Panc1 (cell line): ENCODE measurements around the gene CFAP52.

Experiments used
- POLR2AphosphoS5 ChIP-seq: IDR thresholded peaks from 2 replicates; pipeline ENCODE4 v1.6.1; 2012; ENCODE audit warnings: mild to moderate bottlenecking, low read depth, low read length, moderate library complexity
- SIN3A ChIP-seq: IDR thresholded peaks from 2 replicates; pipeline ENCODE4 v1.6.1; 2012; ENCODE audit warnings: low read depth, mild to moderate bottlenecking, low read length, moderate library complexity, borderline replicate concordance; ENCODE audit not compliant: insufficient read depth
- TF ChIP-seq, protein P1 (sequence below): fragments of 450-650 bp; IDR thresholded peaks from 2 replicates; pipeline ENCODE4 v1.5.1; 2017; ENCODE audit warnings: mild to moderate bottlenecking
- TF ChIP-seq, protein P2 (sequence below), 2 experiments: IDR thresholded peaks; 2 replicates each; pipeline ENCODE4 v1.6.1; 2011 to 2012; ENCODE audit warnings: low read depth in 2 of 2, control low read depth in 1 of 2, low read length in 1 of 2, mild to moderate bottlenecking in 1 of 2, moderate library complexity in 1 of 2; ENCODE audit not compliant: insufficient read depth in 1 of 2

DNA sequence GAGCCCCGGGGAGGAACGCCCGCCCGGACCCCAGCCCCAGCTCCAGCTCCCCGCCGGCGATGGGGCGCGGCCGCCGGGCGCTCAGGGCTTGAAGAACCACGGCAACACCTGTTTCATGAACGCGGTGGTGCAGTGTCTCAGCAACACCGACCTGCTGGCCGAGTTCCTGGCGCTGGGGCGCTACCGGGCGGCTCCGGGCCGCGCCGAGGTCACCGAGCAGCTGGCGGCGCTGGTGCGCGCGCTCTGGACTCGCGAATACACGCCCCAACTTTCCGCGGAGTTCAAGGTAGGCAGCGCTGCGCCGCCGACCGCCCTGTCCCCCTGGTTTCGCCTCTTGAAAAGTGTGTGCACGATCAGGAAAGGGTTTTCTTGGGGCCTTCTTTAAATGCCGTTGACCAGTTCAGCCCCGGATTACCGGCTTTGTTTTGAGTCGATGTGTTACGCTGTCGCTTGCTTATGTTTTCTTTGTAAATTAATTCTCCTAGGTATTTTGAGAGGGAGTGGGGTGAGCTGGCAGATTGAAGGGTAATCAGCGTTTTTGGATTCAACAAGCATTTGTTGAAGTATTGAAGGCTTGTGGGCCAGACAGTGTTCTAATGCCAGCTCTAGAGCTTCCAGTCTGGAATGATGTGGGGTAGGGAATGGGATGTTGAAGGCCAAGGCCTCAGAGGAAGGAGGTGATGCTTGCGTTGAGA is 69.6 kb downstream of the CFAP52 start:
- TF ChIP-seq, protein P1, sequence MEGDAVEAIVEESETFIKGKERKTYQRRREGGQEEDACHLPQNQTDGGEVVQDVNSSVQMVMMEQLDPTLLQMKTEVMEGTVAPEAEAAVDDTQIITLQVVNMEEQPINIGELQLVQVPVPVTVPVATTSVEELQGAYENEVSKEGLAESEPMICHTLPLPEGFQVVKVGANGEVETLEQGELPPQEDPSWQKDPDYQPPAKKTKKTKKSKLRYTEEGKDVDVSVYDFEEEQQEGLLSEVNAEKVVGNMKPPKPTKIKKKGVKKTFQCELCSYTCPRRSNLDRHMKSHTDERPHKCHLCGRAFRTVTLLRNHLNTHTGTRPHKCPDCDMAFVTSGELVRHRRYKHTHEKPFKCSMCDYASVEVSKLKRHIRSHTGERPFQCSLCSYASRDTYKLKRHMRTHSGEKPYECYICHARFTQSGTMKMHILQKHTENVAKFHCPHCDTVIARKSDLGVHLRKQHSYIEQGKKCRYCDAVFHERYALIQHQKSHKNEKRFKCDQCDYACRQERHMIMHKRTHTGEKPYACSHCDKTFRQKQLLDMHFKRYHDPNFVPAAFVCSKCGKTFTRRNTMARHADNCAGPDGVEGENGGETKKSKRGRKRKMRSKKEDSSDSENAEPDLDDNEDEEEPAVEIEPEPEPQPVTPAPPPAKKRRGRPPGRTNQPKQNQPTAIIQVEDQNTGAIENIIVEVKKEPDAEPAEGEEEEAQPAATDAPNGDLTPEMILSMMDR: peak; percentile 71
- TF ChIP-seq POLR2AphosphoS5 (no peak), SIN3A (0 out of 2 replicates have a peak, but pooled peaks have one; percentile 70)
- TF ChIP-seq, protein P2, sequence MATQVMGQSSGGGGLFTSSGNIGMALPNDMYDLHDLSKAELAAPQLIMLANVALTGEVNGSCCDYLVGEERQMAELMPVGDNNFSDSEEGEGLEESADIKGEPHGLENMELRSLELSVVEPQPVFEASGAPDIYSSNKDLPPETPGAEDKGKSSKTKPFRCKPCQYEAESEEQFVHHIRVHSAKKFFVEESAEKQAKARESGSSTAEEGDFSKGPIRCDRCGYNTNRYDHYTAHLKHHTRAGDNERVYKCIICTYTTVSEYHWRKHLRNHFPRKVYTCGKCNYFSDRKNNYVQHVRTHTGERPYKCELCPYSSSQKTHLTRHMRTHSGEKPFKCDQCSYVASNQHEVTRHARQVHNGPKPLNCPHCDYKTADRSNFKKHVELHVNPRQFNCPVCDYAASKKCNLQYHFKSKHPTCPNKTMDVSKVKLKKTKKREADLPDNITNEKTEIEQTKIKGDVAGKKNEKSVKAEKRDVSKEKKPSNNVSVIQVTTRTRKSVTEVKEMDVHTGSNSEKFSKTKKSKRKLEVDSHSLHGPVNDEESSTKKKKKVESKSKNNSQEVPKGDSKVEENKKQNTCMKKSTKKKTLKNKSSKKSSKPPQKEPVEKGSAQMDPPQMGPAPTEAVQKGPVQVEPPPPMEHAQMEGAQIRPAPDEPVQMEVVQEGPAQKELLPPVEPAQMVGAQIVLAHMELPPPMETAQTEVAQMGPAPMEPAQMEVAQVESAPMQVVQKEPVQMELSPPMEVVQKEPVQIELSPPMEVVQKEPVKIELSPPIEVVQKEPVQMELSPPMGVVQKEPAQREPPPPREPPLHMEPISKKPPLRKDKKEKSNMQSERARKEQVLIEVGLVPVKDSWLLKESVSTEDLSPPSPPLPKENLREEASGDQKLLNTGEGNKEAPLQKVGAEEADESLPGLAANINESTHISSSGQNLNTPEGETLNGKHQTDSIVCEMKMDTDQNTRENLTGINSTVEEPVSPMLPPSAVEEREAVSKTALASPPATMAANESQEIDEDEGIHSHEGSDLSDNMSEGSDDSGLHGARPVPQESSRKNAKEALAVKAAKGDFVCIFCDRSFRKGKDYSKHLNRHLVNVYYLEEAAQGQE (IDR thresholded peaks at IDR 0.05; ENCODE audit: insufficient read depth in 1 of 2, low read depth in 2 of 2, low read length in 1 of 2): no peak
